Measurements from ENCODE around the gene CCDC92B. TPM values are rescaled to one million over a fixed set of nuclear protein-coding genes. Genes with fewer than 3 reads are reported as not detected.

CCDC92B gene
- polyA plus RNA-seq, 1 of the 3 experiments (the other 2 are of a cell fraction) = 0.07 TPM

DNA sequence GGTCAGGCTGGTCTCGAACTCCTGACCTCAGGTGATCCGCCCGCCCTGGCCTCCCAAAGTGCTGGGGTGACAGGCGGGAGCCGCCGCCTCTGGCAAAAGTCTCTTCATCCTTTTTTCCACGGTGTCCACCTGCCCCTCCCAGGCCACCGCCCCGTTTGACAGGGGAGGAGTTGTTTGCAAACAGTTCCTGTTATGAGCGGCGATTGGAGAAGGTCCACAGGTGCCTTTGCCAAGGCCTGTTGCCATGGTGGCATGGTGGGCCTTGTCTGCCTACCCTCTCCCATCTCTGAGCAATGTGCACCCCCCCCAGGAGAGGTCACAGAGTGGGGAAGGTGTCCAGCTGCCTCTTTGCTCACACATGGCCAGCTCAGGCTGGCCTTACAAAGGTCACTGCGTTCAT is 30.8 kb upstream of the CCDC92B start:
- no peaks in the 10 kb centered on the region for H3K79me2 ChIP-seq (ENCODE audit: insufficient read depth)
- no peak overlapping the region for H3K4me2 ChIP-seq
- no peaks in the 10 kb centered on the region for H3K9me2 ChIP-seq
- H4K20me1 ChIP-seq (ENCODE audit: insufficient read depth) = no peaks in the 10 kb centered on the region
- peaks cover 0 to 16% of the 10 kb centered on the region in 2 experiments; a peak in 1 of 4 replicates for H3K4me1 ChIP-seq (ENCODE audit: control insufficient read depth in 1 of 2, insufficient read depth in 2 of 2, low read depth in 1 of 2, low read length in 1 of 2)
- DNase-seq = no peak
- no peak overlapping the region for H3K9ac ChIP-seq
- ChIA-PET POLR2A (no interaction called here), CTCF (no interaction called here)
- no peak overlapping the region for H3K4me3 ChIP-seq (ENCODE audit: low read depth in 2 of 2, low read length in 1 of 2)
- 74% methylated on average over 12 of the region's 12 CpGs for WGBS (ENCODE audit: low lambda C conversion rate)
- H3K27ac ChIP-seq (ENCODE audit: low read depth in 2 of 2, low read length in 1 of 2) = no peak overlapping the region
- no peaks in the 10 kb centered on the region for H3K36me3 ChIP-seq (replicated peaks in 1 of 2; ENCODE audit: control insufficient read depth in 1 of 2, insufficient read depth in 2 of 2, low read length in 1 of 2)
- H3K9me3 ChIP-seq = no peaks in the 10 kb centered on the region
- no peaks in the 10 kb centered on the region for H3F3A ChIP-seq (replicated peaks; ENCODE audit: insufficient read depth)
- TF ChIP-seq NFIC (IDR thresholded peaks at IDR 0.05; ENCODE audit: borderline replicate concordance) (no peak), CHD2 (IDR thresholded peaks at IDR 0.05; ENCODE audit: low read length, partially characterized antibody) (no peak), POLR2AphosphoS5 (IDR thresholded peaks at IDR 0.05; ENCODE audit: low read depth, low read length) (no peak), RFX5 (IDR thresholded peaks at IDR 0.05; ENCODE audit: low read length) (no peak), EP300 (IDR thresholded peaks at IDR 0.05; ENCODE audit: borderline replicate concordance in 1 of 2, low read depth in 1 of 2, low read length in 1 of 2) (no peak), TEAD4 (IDR thresholded peaks at IDR 0.05; ENCODE audit: borderline replicate concordance, insufficient read depth) (no peak), GATA2 (CRISPR knock-in tag; IDR thresholded peaks at IDR 0.05) (no peak), MEF2A (IDR thresholded peaks at IDR 0.05; ENCODE audit: borderline replicate concordance, low read depth) (no peak), JUND (IDR thresholded peaks at IDR 0.05) (no peak), FOSL2 (IDR thresholded peaks at IDR 0.05; ENCODE audit: borderline replicate concordance, low read depth) (no peak), NRF1 (IDR thresholded peaks at IDR 0.05; ENCODE audit: low read depth, low read length) (no peak), RCOR1 (IDR thresholded peaks at IDR 0.05; ENCODE audit: low read length) (no peak)
- TF ChIP-seq, protein P1, sequence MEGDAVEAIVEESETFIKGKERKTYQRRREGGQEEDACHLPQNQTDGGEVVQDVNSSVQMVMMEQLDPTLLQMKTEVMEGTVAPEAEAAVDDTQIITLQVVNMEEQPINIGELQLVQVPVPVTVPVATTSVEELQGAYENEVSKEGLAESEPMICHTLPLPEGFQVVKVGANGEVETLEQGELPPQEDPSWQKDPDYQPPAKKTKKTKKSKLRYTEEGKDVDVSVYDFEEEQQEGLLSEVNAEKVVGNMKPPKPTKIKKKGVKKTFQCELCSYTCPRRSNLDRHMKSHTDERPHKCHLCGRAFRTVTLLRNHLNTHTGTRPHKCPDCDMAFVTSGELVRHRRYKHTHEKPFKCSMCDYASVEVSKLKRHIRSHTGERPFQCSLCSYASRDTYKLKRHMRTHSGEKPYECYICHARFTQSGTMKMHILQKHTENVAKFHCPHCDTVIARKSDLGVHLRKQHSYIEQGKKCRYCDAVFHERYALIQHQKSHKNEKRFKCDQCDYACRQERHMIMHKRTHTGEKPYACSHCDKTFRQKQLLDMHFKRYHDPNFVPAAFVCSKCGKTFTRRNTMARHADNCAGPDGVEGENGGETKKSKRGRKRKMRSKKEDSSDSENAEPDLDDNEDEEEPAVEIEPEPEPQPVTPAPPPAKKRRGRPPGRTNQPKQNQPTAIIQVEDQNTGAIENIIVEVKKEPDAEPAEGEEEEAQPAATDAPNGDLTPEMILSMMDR (IDR thresholded peaks at IDR 0.05) = no peak
- TF ChIP-seq, protein P2, sequence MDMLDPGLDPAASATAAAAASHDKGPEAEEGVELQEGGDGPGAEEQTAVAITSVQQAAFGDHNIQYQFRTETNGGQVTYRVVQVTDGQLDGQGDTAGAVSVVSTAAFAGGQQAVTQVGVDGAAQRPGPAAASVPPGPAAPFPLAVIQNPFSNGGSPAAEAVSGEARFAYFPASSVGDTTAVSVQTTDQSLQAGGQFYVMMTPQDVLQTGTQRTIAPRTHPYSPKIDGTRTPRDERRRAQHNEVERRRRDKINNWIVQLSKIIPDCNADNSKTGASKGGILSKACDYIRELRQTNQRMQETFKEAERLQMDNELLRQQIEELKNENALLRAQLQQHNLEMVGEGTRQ (IDR thresholded peaks at IDR 0.05; ENCODE audit: borderline replicate concordance, low read depth, low read length) = no peak
- TF ChIP-seq, protein P3, sequence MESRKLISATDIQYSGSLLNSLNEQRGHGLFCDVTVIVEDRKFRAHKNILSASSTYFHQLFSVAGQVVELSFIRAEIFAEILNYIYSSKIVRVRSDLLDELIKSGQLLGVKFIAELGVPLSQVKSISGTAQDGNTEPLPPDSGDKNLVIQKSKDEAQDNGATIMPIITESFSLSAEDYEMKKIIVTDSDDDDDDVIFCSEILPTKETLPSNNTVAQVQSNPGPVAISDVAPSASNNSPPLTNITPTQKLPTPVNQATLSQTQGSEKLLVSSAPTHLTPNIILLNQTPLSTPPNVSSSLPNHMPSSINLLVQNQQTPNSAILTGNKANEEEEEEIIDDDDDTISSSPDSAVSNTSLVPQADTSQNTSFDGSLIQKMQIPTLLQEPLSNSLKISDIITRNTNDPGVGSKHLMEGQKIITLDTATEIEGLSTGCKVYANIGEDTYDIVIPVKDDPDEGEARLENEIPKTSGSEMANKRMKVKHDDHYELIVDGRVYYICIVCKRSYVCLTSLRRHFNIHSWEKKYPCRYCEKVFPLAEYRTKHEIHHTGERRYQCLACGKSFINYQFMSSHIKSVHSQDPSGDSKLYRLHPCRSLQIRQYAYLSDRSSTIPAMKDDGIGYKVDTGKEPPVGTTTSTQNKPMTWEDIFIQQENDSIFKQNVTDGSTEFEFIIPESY (IDR thresholded peaks at IDR 0.05; ENCODE audit: borderline replicate concordance, low read depth) = no peak
- H3K27me3 ChIP-seq (ENCODE audit: insufficient read depth) = peaks cover 7% of the 10 kb centered on the region; the same call in 1 of the 2 replicates
- no peak overlapping the region for H2AFZ ChIP-seq (ENCODE audit: low read depth)

All from SK-N-SH (cell line).